ENCODE measurements around the gene GPR68. TPM values are rescaled to one million over a fixed set of nuclear protein-coding genes. Genes with fewer than 3 reads are reported as not detected.
A peak's percentile ranks its signal among the peaks of the same experiment; 100 is the strongest.

The GPR68 gene
- total and polyA plus RNA-seq, 4 experiments from 2014 or later: 3.0 to 10.8 (median 9.5) TPM

DNA sequence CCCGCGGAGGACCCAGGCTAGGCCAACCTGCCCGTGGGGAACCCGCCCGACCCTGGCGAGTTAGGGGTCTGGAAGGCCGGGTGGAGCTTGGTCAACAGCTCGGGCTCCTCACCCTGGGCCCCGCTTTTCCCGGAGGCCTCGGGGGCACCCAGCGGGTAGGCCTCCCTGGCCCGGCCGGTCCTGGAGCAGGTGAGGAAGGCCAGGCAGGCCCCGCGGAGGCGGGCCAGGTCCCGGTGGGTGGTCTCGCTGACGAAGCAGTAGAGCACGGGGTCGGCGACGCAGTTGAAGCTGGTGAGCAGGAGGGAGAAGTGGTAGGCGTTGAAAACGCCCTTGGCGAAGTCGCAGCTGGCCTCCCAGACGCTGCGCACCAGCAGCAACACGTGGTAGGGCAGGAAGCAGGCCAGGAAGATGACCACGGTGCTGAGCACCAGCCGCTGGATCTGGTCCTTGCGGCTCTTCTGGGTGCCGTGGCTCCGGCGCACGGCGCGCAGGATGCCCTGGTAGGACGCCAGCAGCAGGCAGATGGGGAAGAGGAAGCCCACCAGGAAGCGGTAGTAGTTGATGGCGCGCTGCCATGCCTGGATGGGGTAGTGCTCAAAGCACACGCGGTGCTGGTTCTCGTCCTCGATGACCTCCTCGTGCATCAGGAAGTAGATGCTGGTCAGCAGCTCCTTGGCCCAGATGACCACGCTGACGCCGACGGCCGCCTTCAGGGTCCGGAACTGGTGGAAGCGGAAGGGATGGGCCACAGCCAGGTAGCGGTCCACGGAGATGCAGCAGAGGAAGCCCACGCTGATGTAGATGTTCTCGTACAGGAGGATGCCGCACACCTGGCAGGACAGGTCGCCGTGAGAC is 10.3 kb downstream of the GPR68 start:
- Histone ChIP-seq H3K9me3 (ENCODE audit: control insufficient read depth in 1 of 2, low read length in 2 of 2) (no peaks in the 10 kb centered on the region), H3K4me1 (ENCODE audit: insufficient read depth, low read length) (peaks cover 85% of the 10 kb centered on the region), H3K4me3 (ENCODE audit: low read length in 2 of 2) (no peak overlapping the region), H3K27ac (ENCODE audit: low read depth, low read length) (no peak overlapping the region), H3K36me3 (ENCODE audit: insufficient read depth, low read length) (peaks cover 12% of the 10 kb centered on the region), H3K27me3 (ENCODE audit: insufficient read depth, low read length) (no peaks in the 10 kb centered on the region)
- DNase-seq: no peak
- peaks cover 52 to 87% (median 71%) of the 10 kb centered on the region in 4 donors for H3K4me1 Mint-ChIP-seq
- peaks cover 0 to 10% (median 0%) of the 10 kb centered on the region in 8 donors for H3K9me3 Mint-ChIP-seq
- no peaks in the 10 kb centered on the region for H3K27me3 Mint-ChIP-seq
- intact Hi-C loops (cut with micrococcal nuclease): no loop called here
- peaks cover 47 to 50% of the 10 kb centered on the region in 2 donors for H3K36me3 Mint-ChIP-seq
- CTCF ChIA-PET (ENCODE audit: partially characterized antibody): interaction anchor here (1.6 kb wide), 1 partner anchor 11 kb away, joined by 4 read pairs; the partner anchor contains the start of gene GPR68
- POLR2A ChIA-PET (ENCODE audit: partially characterized antibody): interaction anchor here (1.7 to 23.5 kb wide), 2 partner anchors 14 to 30 kb away, joined by 7 to 963 read pairs; partner anchors contain the start of gene GPR68
- H3K4me3 Mint-ChIP-seq: peak overlapping the region in 1 of 8 donors; percentile 45
- H3K27ac Mint-ChIP-seq: peak overlapping the region in 3 of 7 donors; percentile 58 to 82 (median 81)

DNA sequence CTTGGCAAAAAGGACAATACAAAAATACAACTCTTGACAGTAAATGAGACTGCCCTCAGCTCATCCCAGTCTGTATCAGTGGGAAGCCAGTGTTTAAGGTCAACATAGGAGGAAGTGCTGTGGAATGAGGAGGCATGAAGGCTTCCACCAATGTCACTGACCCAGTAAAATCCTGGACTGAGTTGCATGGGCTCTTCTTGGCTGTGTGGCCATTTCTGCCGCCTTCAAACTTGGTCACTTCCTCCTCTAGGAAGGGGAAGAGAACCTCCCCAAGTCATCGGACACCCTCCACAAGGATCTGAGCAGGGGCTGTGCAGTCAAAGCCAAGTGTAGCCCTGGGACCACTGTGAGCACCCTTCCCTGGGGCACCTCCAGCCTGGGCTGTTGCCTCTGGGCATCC is 11.9 kb downstream of the GPR68 start:
- Histone ChIP-seq H3K4me3 (ENCODE audit: low read length in 2 of 2) (no peak overlapping the region), H3K27me3 (ENCODE audit: insufficient read depth, low read length) (no peaks in the 10 kb centered on the region), H3K4me1 (ENCODE audit: insufficient read depth, low read length) (peaks cover 85% of the 10 kb centered on the region), H3K27ac (ENCODE audit: low read depth, low read length) (peak overlapping the region; percentile 88), H3K9me3 (ENCODE audit: control insufficient read depth in 1 of 2, low read length in 2 of 2) (no peaks in the 10 kb centered on the region), H3K36me3 (ENCODE audit: insufficient read depth, low read length) (peaks cover 12% of the 10 kb centered on the region)
- peaks cover 36 to 43% of the 10 kb centered on the region in 2 donors for H3K36me3 Mint-ChIP-seq
- no peak for DNase-seq
- peak overlapping the region in 7 of 8 donors; percentile 1 to 97 (median 57) for H3K4me3 Mint-ChIP-seq
- no peaks in the 10 kb centered on the region for H3K27me3 Mint-ChIP-seq
- H3K9me3 Mint-ChIP-seq: peaks cover 0 to 10% (median 0%) of the 10 kb centered on the region in 8 donors
- intact Hi-C loops (cut with micrococcal nuclease): no loop called here
- ChIA-PET POLR2A (ENCODE audit: partially characterized antibody) (interaction anchor here (23.5 kb wide), 1 partner anchor 16 kb away, joined by 963 read pairs; the partner anchor contains the start of gene GPR68), CTCF (ENCODE audit: partially characterized antibody) (interaction anchor here (1.2 kb wide), 2 partner anchors 11 to 55 kb away, joined by 4 read pairs; no protein-coding TSS in a partner anchor)
- peak overlapping the region; percentile 92 to 100 (median 99) for H3K27ac Mint-ChIP-seq
- H3K4me1 Mint-ChIP-seq: peaks cover 49 to 87% (median 72%) of the 10 kb centered on the region in 4 donors

GRCh38 chr14:91232052-91232451 is 12.5 kb downstream of the GPR68 start:
- no peaks in the 10 kb centered on the region for H3K27me3 ChIP-seq (ENCODE audit: insufficient read depth, low read length)
- Mint-ChIP-seq H3K27ac (peak overlapping the region; percentile 95 to 100 (median 99)), H3K4me1 (peaks cover 52 to 87% (median 74%) of the 10 kb centered on the region in 4 donors), H3K4me3 (peak overlapping the region in 7 of 8 donors; percentile 62 to 97 (median 83)), H3K9me3 (peaks cover 0 to 10% (median 0%) of the 10 kb centered on the region in 8 donors), H3K36me3 (peaks cover 33 to 40% of the 10 kb centered on the region in 2 donors), H3K27me3 (no peaks in the 10 kb centered on the region)
- intact Hi-C loops (cut with micrococcal nuclease): no loop called here
- peaks cover 87% of the 10 kb centered on the region for H3K4me1 ChIP-seq (ENCODE audit: insufficient read depth, low read length)
- H3K36me3 ChIP-seq (ENCODE audit: insufficient read depth, low read length): peaks cover 12% of the 10 kb centered on the region
- peak overlapping the region; percentile 2 to 16 for H3K4me3 ChIP-seq (ENCODE audit: low read length in 2 of 2)
- no peak for DNase-seq
- H3K9me3 ChIP-seq (ENCODE audit: control insufficient read depth in 1 of 2, low read length in 2 of 2): no peaks in the 10 kb centered on the region
- peak overlapping the region; percentile 88 for H3K27ac ChIP-seq (ENCODE audit: low read depth, low read length)
- ChIA-PET POLR2A (ENCODE audit: partially characterized antibody) (interaction anchor here (23.5 kb wide), 1 partner anchor 16 kb away, joined by 963 read pairs; the partner anchor contains the start of gene GPR68), CTCF (ENCODE audit: partially characterized antibody) (interaction anchor here (1.2 kb wide), 1 partner anchor 11 kb away, joined by 4 read pairs; no protein-coding TSS in a partner anchor)

- ChIA-PET CTCF (ENCODE audit: partially characterized antibody) (interaction anchor here (1.0 kb wide), 1 partner anchor 13 kb away, joined by 5 read pairs; the partner anchor contains the start of gene GPR68), POLR2A (ENCODE audit: partially characterized antibody) (interaction anchor here (23.5 kb wide), 1 partner anchor 17 kb away, joined by 963 read pairs; the partner anchor contains the start of gene GPR68)
- H3K4me3 Mint-ChIP-seq: peak overlapping the region; percentile 2 to 97 (median 82)
- intact Hi-C loops (cut with micrococcal nuclease): no loop called here
- peaks cover 58 to 92% (median 80%) of the 10 kb centered on the region in 4 donors for H3K4me1 Mint-ChIP-seq
- Histone ChIP-seq H3K27me3 (ENCODE audit: insufficient read depth, low read length) (no peaks in the 10 kb centered on the region), H3K4me1 (ENCODE audit: insufficient read depth, low read length) (peaks cover 92% of the 10 kb centered on the region), H3K36me3 (ENCODE audit: insufficient read depth, low read length) (peaks cover 12% of the 10 kb centered on the region), H3K27ac (ENCODE audit: low read depth, low read length) (peak overlapping the region; percentile 88), H3K9me3 (ENCODE audit: control insufficient read depth in 1 of 2, low read length in 2 of 2) (no peaks in the 10 kb centered on the region), H3K4me3 (ENCODE audit: low read length in 2 of 2) (peak overlapping the region; percentile 2 to 16)
- peaks cover 0 to 10% (median 0%) of the 10 kb centered on the region in 8 donors for H3K9me3 Mint-ChIP-seq
- no peak for DNase-seq
- H3K27ac Mint-ChIP-seq: peak overlapping the region; percentile 95 to 100 (median 99)
- H3K36me3 Mint-ChIP-seq: peaks cover 29 to 40% of the 10 kb centered on the region in 2 donors
- H3K27me3 Mint-ChIP-seq: no peaks in the 10 kb centered on the region
These were observed 13.1 kb downstream of the GPR68 start for GRCh38 chr14:91231446-91231845.

DNA sequence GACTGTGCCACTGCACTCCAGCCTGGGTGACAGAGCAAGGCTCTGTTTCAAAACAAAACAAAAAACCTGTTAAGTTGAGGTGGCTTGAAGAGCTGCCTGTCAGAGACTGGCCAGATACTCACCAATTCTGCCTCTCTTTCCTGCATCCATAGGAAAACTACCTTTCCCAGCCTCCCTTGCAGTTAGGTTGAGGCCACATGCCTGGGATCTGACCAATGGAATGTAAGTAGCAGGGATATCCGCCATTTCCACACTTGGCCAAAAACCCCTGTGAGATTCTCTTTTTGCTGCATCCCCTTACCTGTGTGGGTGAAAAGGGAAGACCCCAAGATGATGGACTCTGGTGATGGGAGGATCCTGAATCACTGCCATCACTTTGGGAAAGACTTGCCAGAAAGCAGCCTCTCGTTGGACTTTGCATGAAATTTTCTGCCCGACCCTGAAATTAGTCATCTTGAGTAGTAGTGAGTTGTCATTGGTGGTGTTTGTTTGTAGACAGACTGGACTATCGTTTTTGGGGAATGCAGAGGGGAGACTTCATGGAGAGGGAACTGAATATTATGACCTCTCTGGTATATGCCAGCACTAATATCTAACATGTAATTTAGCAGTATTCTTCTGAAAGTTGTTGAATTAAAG is 14.0 kb downstream of the GPR68 start:
- ChIA-PET POLR2A (ENCODE audit: partially characterized antibody) (interaction anchor here (0.6 to 23.5 kb wide), 6 partner anchors 18 to 207 kb away, joined by 3 to 963 read pairs (median 15); partner anchors contain the start of genes GPR68 and RPS6KA5), CTCF (ENCODE audit: partially characterized antibody) (interaction anchor here (1.0 to 5.5 kb wide), 3 partner anchors 13 to 21 kb away, joined by 5 to 45 read pairs (median 38); partner anchors contain the start of gene GPR68)
- H3K4me3 Mint-ChIP-seq: peak overlapping the region; percentile 77 to 97 (median 86)
- H3K27ac ChIP-seq (ENCODE audit: low read depth, low read length): peak overlapping the region; percentile 88
- DNase-seq: no peak
- H3K9me3 Mint-ChIP-seq: peaks cover 0 to 10% (median 0%) of the 10 kb centered on the region in 8 donors
- intact Hi-C loops (cut with micrococcal nuclease): no loop called here
- H3K27me3 ChIP-seq (ENCODE audit: insufficient read depth, low read length): no peaks in the 10 kb centered on the region
- H3K27ac Mint-ChIP-seq: peak overlapping the region; percentile 95 to 100 (median 99)
- no peaks in the 10 kb centered on the region for H3K9me3 ChIP-seq (ENCODE audit: control insufficient read depth in 1 of 2, low read length in 2 of 2)
- peaks cover 8% of the 10 kb centered on the region for H3K36me3 ChIP-seq (ENCODE audit: insufficient read depth, low read length)
- no peaks in the 10 kb centered on the region for H3K27me3 Mint-ChIP-seq
- peaks cover 67 to 93% (median 82%) of the 10 kb centered on the region in 4 donors for H3K4me1 Mint-ChIP-seq
- H3K36me3 Mint-ChIP-seq: peaks cover 24 to 36% of the 10 kb centered on the region in 2 donors
- H3K4me3 ChIP-seq (ENCODE audit: low read length in 2 of 2): peak overlapping the region in 1 of 2 donors; percentile 26
- H3K4me1 ChIP-seq (ENCODE audit: insufficient read depth, low read length): peaks cover 91% of the 10 kb centered on the region

DNA sequence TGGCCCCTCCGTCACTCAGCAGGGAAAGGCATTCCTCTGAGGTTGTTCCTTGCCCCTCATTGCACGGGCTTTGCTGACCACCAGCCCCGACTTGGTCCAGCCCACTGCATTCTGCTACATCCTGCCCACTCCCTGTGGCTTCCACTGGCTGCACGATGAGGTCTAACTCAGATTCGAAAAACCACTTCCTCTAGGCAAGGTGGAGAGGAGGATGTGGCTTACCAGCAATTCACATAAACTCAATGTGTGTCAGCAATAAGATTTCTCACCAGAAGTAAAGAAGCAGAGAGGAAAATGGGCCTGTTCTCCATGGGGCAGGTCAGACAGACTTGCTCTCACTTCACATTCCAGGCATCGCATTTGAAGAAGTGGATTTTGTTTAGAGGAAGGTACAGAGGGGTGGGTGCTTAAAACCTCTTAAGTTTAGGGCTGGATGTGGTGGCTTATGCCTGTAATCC is 14.7 kb downstream of the GPR68 start:
- H3K27me3 ChIP-seq (ENCODE audit: insufficient read depth, low read length): no peaks in the 10 kb centered on the region
- Mint-ChIP-seq H3K36me3 (peaks cover 21 to 32% of the 10 kb centered on the region in 2 donors), H3K27ac (peak overlapping the region; percentile 95 to 100 (median 99)), H3K27me3 (no peaks in the 10 kb centered on the region), H3K4me1 (peaks cover 72 to 96% (median 87%) of the 10 kb centered on the region in 4 donors), H3K4me3 (peak overlapping the region; percentile 77 to 97 (median 86)), H3K9me3 (peaks cover 0 to 10% (median 0%) of the 10 kb centered on the region in 8 donors)
- intact Hi-C loops (cut with micrococcal nuclease): loop anchor here (1.0 to 5.0 kb wide), 6 partner anchors 13 to 58 kb away; no protein-coding TSS in a partner anchor
- H3K4me1 ChIP-seq (ENCODE audit: insufficient read depth, low read length): peaks cover 96% of the 10 kb centered on the region
- peak overlapping the region; percentile 88 for H3K27ac ChIP-seq (ENCODE audit: low read depth, low read length)
- H3K36me3 ChIP-seq (ENCODE audit: insufficient read depth, low read length): peaks cover 6% of the 10 kb centered on the region
- peak; percentile 82 to 88 (median 86) for DNase-seq
- no peaks in the 10 kb centered on the region for H3K9me3 ChIP-seq (ENCODE audit: control insufficient read depth in 1 of 2, low read length in 2 of 2)
- ChIA-PET CTCF (ENCODE audit: partially characterized antibody) (interaction anchor here (1.0 to 5.5 kb wide), 5 partner anchors 14 to 59 kb away, joined by 3 to 45 read pairs (median 28); partner anchors contain the start of gene GPR68), POLR2A (ENCODE audit: partially characterized antibody) (interaction anchor here (0.6 to 23.5 kb wide), 10 partner anchors 9 to 207 kb away, joined by 3 to 963 read pairs (median 4); partner anchors contain the start of genes GPR68 and RPS6KA5)
- H3K4me3 ChIP-seq (ENCODE audit: low read length in 2 of 2): peak overlapping the region; percentile 1 to 26
